NT2/D1 (cell line): ENCODE data around the gene KRT80.

Source experiments
- SUZ12 ChIP-seq: IDR thresholded peaks from 2 replicates; pipeline ENCODE4 v1.6.1; 2011; ENCODE audit not compliant: insufficient read length, insufficient read depth; ENCODE audit errors: extremely low read depth
- YY1 ChIP-seq: IDR thresholded peaks from 2 replicates; pipeline ENCODE4 v1.6.1; 2011; ENCODE audit not compliant: insufficient read length, insufficient read depth
- ZNF274 ChIP-seq: IDR thresholded peaks from 2 replicates; pipeline ENCODE4 v1.6.1; 2011; ENCODE audit warnings: mild to moderate bottlenecking, low read depth, low read length

DNA sequence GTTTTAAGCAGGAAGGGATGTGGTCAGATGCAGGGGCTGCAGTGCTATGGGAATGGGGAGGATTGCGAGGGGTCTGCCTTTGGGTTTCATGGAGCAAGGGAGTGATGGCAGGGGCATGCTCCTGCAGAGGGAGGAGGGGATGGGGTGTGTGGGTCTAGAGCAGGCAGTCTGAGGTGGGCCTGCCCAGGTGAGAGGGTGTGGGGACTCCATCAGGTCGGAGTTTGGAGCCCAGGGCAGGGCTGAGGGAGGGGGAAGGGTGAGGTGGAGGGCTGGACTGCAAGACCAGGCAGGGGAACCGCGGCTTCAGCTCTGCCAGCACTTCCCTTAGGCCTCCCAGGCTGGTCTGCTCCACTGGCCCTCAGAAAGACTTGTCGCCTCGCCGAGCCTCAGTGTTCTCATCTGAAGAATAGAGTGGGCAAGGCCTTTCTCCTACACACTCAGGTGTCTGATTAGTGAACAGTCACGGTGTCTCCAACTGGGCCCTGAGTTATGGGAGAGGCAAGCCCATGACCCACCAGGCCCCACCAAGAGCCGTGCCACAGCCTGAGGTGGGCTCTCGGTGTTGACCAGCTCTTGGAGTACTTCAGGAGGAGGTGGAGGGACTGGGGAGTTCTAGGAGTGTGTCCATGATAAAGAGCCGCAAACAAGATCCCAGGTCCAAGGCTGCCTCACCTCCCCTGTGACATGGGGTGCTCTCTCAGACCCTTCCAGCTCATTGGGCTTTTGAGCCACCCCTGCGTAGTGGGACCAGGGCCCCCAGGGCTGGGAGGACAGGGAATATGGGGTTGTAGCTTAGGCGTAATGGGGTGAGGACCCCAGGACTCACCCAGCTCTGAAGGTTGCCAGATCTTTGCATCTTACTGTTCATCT, 20.1 kb upstream of the KRT80 start:
- TF ChIP-seq ZNF274 (no peak), YY1 (no peak), SUZ12 (no peak)
